ENCODE results near the gene MS4A10. TPM values are rescaled to one million over a fixed set of nuclear protein-coding genes. Genes with fewer than 3 reads are reported as not detected.

The MS4A10 gene
- total RNA-seq = not detected

GRCh38 chr11:60785136-60785535 is at the start of gene MS4A10:
MS4A10 (plus strand) TSS chr11:60785333; CDS start chr11:60790336, 5,003 bp downstream.

DNA sequence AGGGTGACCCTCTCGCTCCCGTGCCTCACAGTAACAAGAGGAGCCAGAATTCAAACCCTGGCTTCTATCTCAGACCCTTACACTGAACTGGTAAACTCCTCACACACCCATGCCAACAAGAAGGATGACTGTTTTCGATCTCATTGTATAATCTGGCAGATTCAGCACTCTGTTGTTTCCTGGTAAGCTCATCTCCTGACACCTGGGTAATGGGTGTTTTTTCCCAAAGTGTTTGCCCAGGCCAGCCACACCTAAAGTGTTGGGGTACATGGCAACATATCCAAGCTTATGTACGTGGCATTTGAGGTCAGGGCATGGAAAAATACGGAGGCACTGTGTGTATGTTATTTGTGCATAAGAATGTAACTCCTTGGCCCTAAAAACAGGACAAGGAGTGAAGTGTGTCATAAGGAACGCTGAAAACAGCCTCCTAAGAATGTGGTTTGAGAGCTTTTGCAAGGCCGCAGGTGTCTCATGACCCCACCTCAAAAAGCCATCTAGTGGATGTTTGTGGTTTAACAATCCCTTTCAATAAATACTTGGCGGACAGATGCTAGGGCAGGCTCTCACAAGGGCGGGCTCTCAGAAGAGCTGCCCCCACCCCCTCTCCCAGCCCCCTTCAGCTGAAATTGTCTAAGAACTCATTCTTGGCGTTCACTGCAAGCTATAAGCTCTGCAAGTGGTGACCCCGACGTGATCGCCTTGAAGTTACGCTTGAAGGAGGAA is 28.7 kb upstream of the MS4A10 start, which contains the start of gene MS4A15:
TSS of gene MS4A15 (plus strand) at position 561 of the 726 bp plus-strand sequence. CDS start 6,867 bp downstream, outside the sequence.

DNA sequence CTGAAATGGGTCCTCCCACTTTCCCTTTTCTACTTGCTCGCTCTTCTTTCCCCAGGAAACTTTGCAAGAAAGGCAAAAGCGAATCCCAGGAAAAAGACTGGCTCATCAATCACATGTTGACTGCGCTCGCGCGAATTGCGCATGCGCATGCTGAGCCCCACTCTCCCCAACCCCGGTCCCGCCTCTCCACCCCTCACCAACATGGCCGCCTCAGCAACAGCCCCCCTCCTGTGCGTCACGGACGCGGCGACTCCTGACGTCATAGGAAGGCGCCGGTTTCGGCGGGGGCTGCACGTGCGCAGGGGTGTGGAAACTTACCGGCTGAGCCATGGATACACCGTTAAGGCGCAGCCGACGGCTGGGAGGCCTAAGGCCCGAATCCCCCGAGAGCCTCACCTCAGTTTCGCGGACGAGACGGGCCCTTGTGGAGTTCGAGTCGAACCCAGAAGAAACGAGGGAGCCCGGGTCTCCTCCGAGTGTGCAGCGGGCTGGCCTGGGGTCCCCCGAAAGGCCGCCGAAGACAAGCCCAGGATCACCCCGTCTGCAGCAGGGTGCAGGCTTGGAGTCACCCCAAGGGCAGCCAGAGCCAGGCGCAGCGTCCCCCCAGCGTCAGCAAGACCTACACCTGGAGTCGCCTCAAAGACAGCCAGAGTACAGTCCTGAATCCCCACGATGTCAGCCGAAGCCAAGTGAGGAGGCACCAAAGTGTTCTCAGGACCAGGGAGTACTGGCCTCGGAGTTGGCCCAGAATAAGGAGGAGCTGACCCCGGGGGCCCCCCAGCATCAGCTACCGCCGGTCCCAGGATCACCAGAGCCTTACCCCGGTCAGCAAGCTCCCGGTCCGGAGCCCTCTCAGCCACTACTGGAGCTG is 56.9 kb downstream of the MS4A10 start, which contains the start of gene CCDC86:
TSS of gene CCDC86 (plus strand) at position 317 of the 871 bp plus-strand sequence. CDS start at position 329, 12 bp downstream.

Other genes starting within 250 kb of the MS4A10 start
- not detected for gene MS4A8, start 85.7 kb upstream of the MS4A10 start, total RNA-seq
- gene MS4A18, start 60.6 kb upstream of the MS4A10 start, total RNA-seq = not detected
- gene MS4A15, start 28.5 kb upstream of the MS4A10 start, total RNA-seq = not detected
- gene CCDC86, start 56.8 kb downstream of the MS4A10 start, total RNA-seq = 10 to 100 TPM; 14.9 to 16.2 TPM
- under 1 TPM; 0.70 to 0.91 TPM for gene PTGDR2, start 70.6 kb downstream of the MS4A10 start, total RNA-seq
- not detected for gene ZP1, start 82.2 kb downstream of the MS4A10 start, total RNA-seq
- 100 to 1,000 TPM; 107 to 116 TPM for gene PRPF19, start 121.3 kb downstream of the MS4A10 start, total RNA-seq
- 10 to 100 TPM; 89.6 to 93.6 TPM for gene TMEM109, start 128.8 kb downstream of the MS4A10 start, total RNA-seq
- gene TMEM132A, start 139.1 kb downstream of the MS4A10 start, total RNA-seq = under 1 TPM; 0.31 to 0.38 TPM
- 1 to 10 TPM; 3.7 to 3.8 TPM for gene SLC15A3, start 166.8 kb downstream of the MS4A10 start, total RNA-seq
- 100 to 1,000 TPM; 349 to 352 TPM for gene CD6, start 186.3 kb downstream of the MS4A10 start, total RNA-seq